Gastroesophageal sphincter (tissue), 3 donors: Measurements from ENCODE around the gene MSANTD2.

Source experiments
- EP300 ChIP-seq: sonication (generic); formaldehyde crosslinking; IDR thresholded peaks from one replicate; pipeline ENCODE4 v1.6.1; 2017; ENCODE audit warnings: antibody characterized with exemption, mild to moderate bottlenecking
- TF ChIP-seq, protein P1 (sequence below), 4 experiments: fragments of 200-600 bp in 2 of 4; fragments of 450-650 bp in 2 of 4; sonication (generic) in 1 of 4; IDR thresholded peaks; one replicate each; pipeline ENCODE4 v1.5.1; 2017 to 2019; ENCODE audit warnings: antibody characterized with exemption in 4 of 4, mild to moderate bottlenecking in 2 of 4, moderate library complexity in 2 of 4

DNA sequence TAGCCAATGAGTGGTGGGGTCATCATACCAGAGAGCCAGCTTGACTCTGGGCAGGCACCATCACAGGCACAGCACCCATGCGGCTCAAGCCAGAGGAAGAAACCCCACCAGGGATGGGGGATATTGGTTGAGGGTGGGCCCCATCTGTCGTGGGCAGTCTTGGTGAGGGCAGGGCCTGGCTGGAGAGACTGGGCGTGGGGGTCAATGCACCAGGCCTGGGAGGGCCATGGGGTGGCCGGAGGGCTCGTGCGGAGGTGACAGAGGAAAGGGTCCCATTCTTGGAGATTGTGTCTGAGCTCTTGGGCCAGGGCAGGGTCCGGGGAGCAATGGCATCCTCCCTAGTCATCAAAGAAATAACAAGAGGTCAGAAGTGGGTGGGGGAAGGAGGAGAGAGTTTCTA lies 46.6 kb downstream of the MSANTD2 start:
- no peak for TF ChIP-seq EP300
- TF ChIP-seq, protein P1, sequence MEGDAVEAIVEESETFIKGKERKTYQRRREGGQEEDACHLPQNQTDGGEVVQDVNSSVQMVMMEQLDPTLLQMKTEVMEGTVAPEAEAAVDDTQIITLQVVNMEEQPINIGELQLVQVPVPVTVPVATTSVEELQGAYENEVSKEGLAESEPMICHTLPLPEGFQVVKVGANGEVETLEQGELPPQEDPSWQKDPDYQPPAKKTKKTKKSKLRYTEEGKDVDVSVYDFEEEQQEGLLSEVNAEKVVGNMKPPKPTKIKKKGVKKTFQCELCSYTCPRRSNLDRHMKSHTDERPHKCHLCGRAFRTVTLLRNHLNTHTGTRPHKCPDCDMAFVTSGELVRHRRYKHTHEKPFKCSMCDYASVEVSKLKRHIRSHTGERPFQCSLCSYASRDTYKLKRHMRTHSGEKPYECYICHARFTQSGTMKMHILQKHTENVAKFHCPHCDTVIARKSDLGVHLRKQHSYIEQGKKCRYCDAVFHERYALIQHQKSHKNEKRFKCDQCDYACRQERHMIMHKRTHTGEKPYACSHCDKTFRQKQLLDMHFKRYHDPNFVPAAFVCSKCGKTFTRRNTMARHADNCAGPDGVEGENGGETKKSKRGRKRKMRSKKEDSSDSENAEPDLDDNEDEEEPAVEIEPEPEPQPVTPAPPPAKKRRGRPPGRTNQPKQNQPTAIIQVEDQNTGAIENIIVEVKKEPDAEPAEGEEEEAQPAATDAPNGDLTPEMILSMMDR (IDR thresholded peaks at IDR 0.05) = no peak
